Inflammatory macrophage (primary cell): ENCODE results near the gene FLNB.

Source experiments
- DNase-seq, 2 donors: peaks; one replicate each; pipeline ENCODE4 v3.0.0-alpha.2; 2020 to 2022

FLNB gene

DNA sequence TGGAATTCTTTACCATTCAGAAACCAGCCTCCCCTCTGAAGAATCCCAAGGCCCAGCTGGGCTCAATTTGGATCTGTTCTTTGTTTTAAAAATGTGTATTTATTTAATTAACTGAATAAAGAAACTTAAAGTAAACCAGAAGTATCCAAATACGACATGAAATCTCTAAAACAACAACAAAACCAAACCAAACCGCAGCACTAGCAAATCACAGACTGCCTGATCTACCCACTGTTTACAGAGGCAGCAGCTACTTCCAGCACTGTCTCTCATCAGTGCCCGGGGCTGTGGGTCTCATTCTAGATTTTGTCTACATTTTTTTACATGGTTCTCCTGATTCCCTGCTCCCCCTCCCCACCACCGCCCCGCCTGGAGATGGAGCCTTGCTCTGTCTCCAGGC, 2.3 kb downstream of the FLNB start:
- DNase-seq: no peak

DNA sequence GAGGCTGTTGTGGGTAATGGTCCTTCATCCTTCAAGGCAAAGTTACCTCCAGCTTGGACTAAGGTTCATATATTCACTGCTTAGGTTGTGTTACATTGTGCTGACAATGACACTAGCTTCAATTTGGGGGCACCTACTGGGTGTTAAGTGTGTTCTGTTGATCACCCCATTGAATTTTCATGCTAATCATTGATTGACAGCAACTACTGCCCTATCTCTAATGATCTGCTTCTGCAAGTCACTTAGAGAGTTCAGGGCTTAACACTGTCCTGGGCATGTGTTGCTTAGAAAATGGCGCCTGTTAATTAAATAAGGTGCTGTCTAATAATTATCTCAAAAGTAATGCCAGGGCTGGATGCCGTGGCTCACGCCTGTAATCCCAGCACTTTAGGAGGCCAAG, 3.4 kb downstream of the FLNB start:
- no peak for DNase-seq

GRCh38 chr3:58012302-58012701, 4.1 kb downstream of the FLNB start:
- no peak for DNase-seq

DNA sequence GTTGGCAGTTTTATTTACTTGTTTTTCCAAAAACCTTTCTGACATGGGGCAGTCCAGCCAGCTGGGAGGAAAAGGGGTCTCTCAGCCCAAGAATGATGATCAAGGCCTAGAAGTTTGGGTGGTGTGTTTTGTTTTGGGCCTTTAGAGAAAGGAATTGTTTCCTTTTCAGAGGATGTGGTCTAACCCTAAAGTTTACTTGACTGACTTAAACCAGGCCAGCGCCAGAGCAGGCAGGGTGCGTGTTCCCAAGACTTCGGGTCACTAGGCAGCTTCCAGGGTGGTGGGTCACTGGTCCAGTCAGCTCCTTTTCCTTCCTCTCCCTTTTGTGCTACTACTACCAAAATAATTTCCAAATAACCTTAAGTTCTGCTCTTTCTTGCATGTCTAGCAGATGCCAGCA, 4.9 kb downstream of the FLNB start:
- DNase-seq: no peak

DNA sequence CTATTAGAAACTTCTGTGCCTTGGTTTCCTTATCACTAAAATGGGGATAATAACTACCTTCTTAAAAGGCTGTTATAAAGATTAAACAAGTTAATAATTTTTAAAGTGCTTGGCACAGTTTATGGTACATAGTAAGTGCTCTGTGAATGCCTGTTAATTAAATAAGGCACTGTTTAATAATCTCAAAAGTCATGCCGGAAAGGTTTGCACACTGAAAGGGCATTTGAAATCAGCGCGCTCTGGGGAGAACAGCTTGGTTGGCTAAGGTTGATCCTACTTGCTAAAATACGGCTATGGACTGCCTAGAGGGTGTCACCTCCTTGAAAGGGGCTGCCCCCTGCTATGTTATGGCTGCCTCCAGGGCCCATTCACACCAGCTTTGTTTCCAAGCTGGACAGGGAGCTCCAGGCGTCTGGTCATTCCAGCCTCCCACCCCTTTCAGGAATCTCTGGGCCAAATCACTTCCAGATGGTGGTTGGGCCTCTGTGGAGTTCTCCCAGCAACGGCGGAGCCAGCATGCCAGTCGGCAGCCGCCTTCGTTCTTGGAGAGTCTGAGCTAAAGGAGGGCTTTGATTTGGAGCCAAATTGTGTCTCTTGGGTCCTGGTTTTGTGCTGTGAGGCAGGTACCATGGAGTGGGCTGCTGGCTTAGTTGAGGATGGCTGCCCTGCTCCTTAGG, 5.9 kb downstream of the FLNB start:
- no peak for DNase-seq

DNA sequence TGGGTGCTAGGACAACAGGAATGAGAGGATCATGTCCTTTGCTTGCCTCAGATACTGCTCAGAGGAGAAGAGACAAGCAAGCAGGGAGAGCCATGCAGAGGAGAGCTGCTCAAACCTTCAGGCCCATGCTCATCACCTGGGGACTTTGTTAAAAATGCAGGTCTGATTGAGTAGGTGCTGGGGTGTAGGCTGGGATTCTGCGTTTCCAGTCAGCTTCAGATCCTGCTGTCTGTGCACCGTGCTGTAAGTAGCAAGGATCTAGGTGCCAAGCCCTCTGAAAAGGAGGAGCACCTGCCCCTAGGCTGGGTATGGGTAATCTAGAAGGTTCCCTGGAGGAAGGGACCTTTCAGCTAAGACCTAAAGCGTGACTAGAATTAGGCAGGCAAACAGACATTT, 7.3 kb downstream of the FLNB start:
- no peak for DNase-seq

GRCh38 chr3:58016710-58017109, 8.5 kb downstream of the FLNB start:
- DNase-seq: no peak

GRCh38 chr3:58018892-58019742, 10.9 kb downstream of the FLNB start:
- DNase-seq: no peak

DNA sequence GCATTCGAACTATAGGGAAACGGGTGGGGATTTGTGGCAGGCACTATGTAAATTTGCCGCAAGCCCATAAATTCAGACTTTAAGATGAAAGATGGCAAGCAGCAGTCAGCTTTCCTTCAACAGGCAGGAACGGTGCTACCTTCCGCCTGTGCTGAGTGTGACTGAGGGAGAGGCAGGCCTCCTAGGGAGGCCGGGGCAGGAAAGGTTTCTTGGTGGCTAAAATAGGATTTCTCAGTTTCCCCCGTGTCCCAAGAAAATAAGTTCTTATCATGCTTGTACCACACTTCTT, 12.5 kb downstream of the FLNB start:
- DNase-seq: no peak

- no peak for DNase-seq
These were observed 13.1 kb downstream of the FLNB start for GRCh38 chr3:58021072-58021959.

DNA sequence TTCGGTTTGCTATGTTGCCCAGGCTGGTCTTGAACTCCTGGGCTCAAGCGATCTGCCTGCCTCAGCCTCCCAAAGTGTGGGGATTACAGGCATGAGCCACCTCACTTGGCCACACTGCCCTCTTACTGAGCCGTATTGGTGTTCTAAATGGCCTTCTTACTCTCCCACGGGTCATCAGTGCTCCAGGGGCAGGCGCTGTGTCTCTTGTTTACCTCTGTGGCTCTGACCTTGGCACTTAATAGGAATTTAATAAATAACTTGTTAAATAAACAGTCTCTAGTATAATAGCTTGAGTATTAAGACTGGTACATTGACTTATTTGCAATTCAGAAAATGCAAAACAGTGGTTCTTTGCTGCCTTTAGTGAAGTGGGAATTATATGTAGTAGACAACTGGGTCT, 13.7 kb downstream of the FLNB start:
- DNase-seq: no peak

- DNase-seq: peak in 1 of 2 donors; percentile 24
These were observed 14.3 kb downstream of the FLNB start for GRCh38 chr3:58022490-58022889.

DNA sequence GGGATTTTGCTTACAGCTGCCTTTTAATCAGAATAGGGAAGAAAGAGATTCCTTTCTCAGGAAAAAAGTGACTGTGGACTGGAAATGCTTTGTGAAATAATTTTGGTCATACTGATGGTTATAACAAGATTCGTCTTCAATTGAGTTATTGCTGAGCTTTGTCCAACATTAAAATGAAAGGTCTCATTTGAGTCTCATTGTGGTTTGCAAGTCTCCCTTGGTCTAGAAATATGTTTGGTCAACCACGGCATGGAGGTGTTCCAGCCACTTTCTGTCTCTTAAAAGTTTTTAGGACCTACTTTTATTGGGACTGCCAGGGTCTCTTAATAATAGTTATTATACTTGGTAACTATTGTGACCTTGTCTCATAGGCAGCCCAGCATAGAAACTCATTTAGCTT, 15.3 kb downstream of the FLNB start:
- no peak for DNase-seq

DNA sequence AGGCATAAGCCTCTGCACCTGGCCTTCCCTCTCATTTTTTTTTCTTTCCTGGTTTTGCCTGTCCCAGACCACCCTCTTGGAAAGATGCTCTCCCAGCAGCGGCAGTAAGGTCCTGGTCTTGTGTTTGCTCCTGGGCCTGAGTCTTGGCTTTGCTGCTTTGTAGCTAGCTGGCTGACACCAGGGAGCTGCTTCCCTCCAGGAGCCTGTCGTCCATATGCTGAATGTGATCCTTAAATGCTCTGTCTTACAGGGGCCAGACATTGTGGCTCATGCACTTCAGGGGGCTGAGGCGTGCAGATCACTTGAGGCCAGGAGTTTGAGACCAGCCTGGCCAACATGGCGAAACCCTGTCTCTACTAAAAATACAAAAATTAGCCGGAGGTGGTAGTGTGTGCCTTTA, 17.2 kb downstream of the FLNB start:
- DNase-seq: no peak

- no peak for DNase-seq
These were observed 17.8 kb downstream of the FLNB start for GRCh38 chr3:58025837-58026569.

DNA sequence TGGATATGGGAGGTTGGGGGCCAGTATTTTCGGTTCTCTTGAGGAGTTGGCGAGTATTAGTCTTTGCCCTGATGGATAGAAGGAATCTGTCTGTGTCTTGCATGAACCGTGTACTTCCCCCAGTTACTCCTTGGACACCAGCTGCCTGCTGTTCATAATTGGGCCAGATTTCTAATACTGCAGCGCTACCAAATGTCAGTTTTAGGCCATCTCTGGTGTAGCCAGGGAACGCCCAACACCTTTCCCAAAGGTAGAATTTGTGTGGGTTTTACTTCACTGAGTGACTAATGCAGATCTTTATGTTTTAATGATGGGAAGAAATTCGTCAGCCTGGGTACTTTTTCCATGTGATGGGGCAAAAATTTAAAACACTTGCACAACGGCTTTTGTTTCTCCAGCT, 18.4 kb downstream of the FLNB start:
- DNase-seq: no peak

DNA sequence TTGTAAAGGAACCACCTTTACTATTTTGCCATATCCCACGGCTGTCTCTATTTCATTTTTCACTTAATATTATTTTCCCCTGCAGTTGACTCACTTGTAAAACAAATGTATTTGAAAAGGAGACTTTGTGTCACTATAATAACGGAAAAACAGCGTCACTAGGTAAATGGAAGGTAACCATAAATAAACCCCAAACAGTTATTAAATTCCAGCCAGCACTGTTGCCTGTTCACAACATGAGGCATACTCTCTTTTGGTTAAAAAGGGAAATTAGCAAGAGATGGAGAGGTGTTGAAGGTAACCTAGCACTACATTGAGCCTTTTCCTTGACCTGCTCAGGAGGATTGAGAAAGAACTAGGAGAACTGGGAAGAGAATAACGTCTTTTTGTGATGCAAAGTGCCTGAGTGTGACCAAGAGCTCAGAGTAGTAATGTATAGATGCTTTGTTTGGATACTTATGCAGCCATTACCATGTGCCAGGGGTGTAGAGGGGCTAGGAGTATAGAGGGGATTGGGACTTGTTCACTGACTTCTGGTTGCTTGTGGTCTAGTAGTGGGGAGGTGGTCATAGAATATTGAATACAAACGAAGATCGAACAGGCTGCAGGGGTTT, 19.6 kb downstream of the FLNB start:
- DNase-seq: no peak

GRCh38 chr3:58028902-58029301, 20.7 kb downstream of the FLNB start:
- DNase-seq: no peak

GRCh38 chr3:58029842-58030584, 21.8 kb downstream of the FLNB start:
- DNase-seq: no peak

DNA sequence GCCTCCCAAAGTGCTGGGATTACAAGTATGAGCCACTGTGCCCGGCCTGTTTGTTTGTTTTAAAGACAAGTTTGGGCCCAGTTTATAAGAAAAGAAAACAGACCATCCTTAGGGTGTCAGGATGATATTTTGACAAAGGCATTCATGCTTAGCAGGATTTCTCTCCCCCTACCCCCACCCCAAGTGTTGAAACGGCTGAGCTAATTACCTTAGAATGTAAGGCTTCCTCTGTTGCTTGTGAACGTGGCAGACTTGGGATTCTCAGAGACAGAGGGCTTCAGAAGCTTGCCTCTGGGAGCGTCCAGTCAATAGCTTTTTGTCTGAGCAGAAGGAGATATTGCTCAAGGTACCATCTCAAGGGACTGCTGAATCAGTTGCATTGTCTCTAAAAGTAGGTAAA, 24.0 kb downstream of the FLNB start:
- DNase-seq: no peak

DNA sequence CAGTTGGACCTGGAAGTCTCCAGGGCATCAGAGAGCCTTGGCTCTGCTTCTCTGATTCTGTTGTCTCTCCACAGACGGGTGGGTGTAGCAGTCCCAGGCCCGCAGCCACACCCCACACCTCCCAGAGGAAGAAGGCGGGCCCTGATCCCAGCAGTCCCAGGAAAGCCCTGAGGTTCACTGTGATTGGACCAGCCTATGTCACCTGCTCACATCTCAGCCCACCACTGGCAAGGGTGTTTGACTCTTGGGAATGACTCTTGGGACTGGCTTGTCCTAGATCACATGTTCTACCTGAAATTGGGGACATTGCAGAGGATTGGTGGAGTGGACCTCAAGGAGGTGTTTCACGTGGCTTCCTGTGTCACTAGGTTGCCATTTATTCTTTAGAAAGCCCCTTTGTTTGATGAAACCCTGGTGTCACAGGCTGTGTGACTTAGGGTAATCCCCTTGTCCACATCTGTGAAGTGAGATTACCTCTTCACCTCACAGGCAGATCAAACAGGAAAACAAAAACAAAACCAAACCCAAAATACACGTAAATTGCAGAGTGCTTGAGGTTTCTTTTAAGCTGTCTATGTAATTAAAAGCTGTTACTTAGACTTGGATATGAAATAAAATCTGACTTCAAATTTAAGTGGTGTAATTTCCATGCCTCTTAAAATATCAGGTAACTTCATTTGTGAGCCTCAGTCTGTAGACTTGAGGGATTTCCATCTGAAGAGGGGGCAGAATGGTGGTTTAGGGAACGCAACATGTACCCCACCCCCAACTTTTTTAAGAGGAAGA, 26.7 kb downstream of the FLNB start:
- DNase-seq: no peak
